ENCODE measurements around the gene FGGY.

FGGY gene

DNA sequence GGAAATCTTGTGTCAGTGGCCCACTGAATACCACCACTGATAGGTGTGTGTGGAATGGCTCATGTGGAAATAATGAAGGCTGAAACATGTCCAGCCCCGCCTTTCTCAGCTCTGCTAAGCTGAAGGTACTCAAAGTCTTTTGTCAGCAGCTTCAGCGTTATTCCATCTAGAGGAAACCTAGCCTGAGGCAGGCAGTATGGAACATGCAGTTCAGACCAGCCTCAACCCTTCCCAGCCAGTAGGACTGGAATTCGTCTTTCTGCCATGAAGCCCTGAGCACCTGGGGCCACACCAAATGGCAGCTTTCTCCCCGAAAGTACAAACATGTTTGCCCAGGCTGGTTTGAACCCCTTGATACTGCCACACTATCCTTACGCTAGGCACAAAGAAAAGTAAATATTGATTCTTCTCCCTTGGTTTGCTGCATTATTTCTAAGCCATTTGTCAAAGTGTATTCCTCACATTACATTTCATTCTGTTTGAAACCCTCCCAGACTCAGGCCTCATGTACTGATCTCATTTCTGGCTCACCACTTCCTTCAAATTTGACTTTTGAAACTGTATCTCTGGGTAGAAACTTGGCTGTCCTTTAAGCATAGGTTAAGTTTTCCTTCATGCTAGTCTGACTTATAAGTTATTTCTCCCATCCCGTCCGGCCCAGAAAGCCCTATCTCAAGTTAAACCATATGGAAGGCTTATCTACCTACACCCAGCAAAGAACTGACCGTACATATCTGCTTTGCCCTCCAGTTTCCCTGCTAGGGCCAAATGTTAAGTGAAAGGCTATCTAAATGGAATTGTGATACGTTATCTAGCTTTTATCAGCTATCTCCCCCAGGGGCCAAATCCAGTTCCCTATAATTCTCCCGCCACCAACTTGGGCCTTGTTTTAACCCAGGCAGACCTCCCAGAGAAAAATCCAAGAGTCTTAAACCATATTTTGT, 472.2 kb downstream of the FGGY start:
- no peak for DNase-seq (ENCODE audit: low read depth, low spot score)
- H3K27ac ChIP-seq: peak overlapping the region; percentile 70

DNA sequence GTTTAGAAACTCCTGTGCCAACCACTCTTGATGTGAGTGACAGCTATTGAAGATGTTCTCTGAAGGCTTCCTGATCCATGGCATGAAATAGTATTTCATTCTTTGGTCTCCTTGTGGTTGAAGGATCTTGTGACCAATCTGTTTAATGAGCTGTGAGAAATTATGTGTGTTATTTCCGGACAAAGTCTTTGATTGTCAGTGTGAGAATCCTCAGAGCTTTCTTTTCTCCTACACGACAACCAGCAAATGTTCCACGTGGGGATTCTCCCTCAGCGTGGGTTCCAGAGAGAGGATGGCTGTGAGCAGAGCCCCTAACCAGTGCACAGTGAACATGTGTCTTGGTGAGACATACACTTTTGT, 472.8 kb downstream of the FGGY start:
- Histone ChIP-seq H3K27ac (peak overlapping the region; percentile 70; the same call in 1 of the 2 replicates), H3K36me3 (ENCODE audit: insufficient read depth, low read length) (no peaks in the 10 kb centered on the region), H3K9ac (ENCODE audit: insufficient read length) (no peak overlapping the region), H3K4me3 (no peak overlapping the region; the same call in 1 of the 2 replicates), H3K9me3 (ENCODE audit: low read depth, low read length) (no peaks in the 10 kb centered on the region)
- no peak for TF ChIP-seq EZH2 (IDR thresholded peaks at IDR 0.05)
- TF ChIP-seq POLR2AphosphoS5 (IDR thresholded peaks at IDR 0.05; ENCODE audit: borderline replicate concordance, low read depth, low read length): 0 out of 2 replicates have a peak, but pooled peaks have one; percentile 20
- TF ChIP-seq FOXP2 (optimal IDR thresholded peaks at IDR 0.05; ENCODE audit: control extremely low read depth, extremely low read length, insufficient read depth): no peak
- no peak for DNase-seq (ENCODE audit: low read depth, low spot score)

More for the DNA sequence above, 472.2 kb downstream of the FGGY start:
- Histone ChIP-seq H3K36me3 (ENCODE audit: insufficient read depth, low read length) (no peaks in the 10 kb centered on the region), H3K9me3 (ENCODE audit: low read depth, low read length) (no peaks in the 10 kb centered on the region), H3K4me3 (no peak overlapping the region; the same call in 1 of the 2 replicates), H3K9ac (ENCODE audit: insufficient read length) (no peak overlapping the region)
- no peak for TF ChIP-seq EZH2 (IDR thresholded peaks at IDR 0.05)
- TF ChIP-seq FOXP2 (optimal IDR thresholded peaks at IDR 0.05; ENCODE audit: control extremely low read depth, extremely low read length, insufficient read depth): no peak
- TF ChIP-seq POLR2AphosphoS5 (IDR thresholded peaks at IDR 0.05; ENCODE audit: borderline replicate concordance, low read depth, low read length): no peak

DNA sequence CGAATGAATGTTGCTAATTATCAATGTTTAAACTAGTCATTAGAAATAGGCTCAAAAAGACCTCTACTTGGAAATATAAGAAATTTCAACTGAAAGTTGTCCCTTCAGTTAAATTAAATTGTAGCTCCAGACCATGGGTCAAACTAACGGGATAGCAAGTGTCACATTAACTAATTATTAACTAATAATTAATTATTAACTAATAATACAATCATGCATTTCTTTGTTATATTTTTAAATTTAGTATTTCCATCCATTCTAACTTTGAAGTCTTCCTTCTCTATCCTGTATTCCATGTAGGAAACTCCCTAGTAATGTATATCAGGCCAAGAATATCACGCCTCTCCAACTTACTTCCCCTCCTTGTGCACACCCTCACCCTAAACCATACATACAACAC, 474.5 kb downstream of the FGGY start:
- H3K9me3 ChIP-seq (ENCODE audit: low read depth, low read length): no peaks in the 10 kb centered on the region
- no peak overlapping the region for H3K9ac ChIP-seq (ENCODE audit: insufficient read length)
- H3K4me3 ChIP-seq: no peak overlapping the region
- no peak overlapping the region for H3K27ac ChIP-seq
- no peaks in the 10 kb centered on the region for H3K36me3 ChIP-seq (ENCODE audit: insufficient read depth, low read length)
- no peak for TF ChIP-seq POLR2AphosphoS5 (IDR thresholded peaks at IDR 0.05; ENCODE audit: borderline replicate concordance, low read depth, low read length)
- TF ChIP-seq FOXP2 (optimal IDR thresholded peaks at IDR 0.05; ENCODE audit: control extremely low read depth, extremely low read length, insufficient read depth): no peak
- no peak for DNase-seq (ENCODE audit: low read depth, low spot score)

DNA sequence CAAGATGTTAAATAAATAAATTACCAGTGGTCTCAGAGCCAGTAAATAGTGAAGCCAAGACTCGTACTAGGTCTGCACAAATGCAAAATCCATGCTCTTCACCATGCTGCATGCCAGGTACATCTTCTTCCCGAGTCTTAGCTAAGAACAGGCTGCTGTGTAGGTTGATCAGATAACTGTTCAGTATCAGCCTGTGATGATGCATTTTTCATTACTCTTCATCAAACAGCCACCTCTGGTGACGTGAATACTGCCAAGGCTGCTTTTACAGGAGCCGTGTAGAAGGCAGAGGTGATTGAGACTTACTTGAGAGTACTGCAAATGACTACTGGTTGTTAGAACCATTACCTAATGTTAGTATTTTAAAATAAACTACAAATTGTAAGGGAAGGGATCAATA, 478.6 kb downstream of the FGGY start:
- no peaks in the 10 kb centered on the region for H3K9me3 ChIP-seq (ENCODE audit: low read depth, low read length)
- no peak overlapping the region for H3K27ac ChIP-seq
- no peak overlapping the region for H3K4me3 ChIP-seq
- H3K9ac ChIP-seq (ENCODE audit: insufficient read length): no peak overlapping the region
- no peaks in the 10 kb centered on the region for H3K36me3 ChIP-seq (ENCODE audit: insufficient read depth, low read length)
- no peak for TF ChIP-seq FOXP2 (optimal IDR thresholded peaks at IDR 0.05; ENCODE audit: control extremely low read depth, extremely low read length, insufficient read depth)
- no peak for TF ChIP-seq POLR2AphosphoS5 (IDR thresholded peaks at IDR 0.05; ENCODE audit: borderline replicate concordance, low read depth, low read length)
- no peak for TF ChIP-seq EZH2 (IDR thresholded peaks at IDR 0.05)
- no peak for DNase-seq (ENCODE audit: low read depth, low spot score)

DNA sequence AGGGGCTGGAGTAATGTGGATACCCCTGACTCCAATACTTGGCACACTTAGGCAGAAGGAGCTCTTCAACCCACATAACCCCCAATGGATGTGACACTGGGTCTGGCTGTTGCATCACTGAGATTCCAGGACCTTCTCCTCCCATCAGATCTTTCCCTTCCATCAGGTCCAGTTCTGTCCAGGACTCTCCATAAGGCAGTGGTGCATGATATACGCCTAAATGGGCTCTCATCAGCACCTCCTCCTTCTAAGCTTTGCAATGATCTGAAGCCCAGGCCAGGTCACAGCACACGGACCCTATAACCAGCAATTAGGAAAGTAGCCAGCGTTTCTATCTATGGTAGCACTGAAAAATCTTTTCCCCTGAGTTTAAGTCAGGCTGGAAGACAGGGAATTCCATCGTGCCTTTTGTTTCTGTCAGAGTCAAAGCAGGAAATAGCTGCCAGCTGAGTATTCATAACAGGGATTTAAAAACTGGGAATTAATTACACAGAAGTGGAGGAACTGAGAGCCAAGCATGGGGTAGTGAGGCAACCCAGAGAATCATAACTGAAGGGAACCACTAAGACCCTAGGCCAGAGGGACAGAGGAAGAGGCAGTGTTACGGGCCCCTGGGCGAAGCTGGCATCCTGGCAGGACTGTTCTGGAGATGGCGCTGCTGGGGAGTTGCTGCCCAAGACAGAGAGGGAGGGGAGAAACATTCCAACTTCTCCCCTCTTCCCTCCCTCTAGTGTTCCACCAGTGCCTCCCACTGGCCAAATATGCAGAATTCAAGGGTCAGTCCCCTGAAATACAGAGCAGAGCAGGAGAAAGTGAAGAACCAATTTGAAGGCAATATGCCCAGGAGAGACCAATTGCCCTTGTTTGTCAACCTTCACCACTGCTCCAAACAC, 480.3 kb downstream of the FGGY start:
- no peaks in the 10 kb centered on the region for H3K36me3 ChIP-seq (ENCODE audit: insufficient read depth, low read length)
- H3K9ac ChIP-seq (ENCODE audit: insufficient read length): no peak overlapping the region
- H3K4me3 ChIP-seq: no peak overlapping the region
- H3K27ac ChIP-seq: no peak overlapping the region
- H3K9me3 ChIP-seq (ENCODE audit: low read depth, low read length): no peaks in the 10 kb centered on the region
- no peak for DNase-seq (ENCODE audit: low read depth, low spot score)
- no peak for TF ChIP-seq FOXP2 (optimal IDR thresholded peaks at IDR 0.05; ENCODE audit: control extremely low read depth, extremely low read length, insufficient read depth)
- no peak for TF ChIP-seq POLR2AphosphoS5 (IDR thresholded peaks at IDR 0.05; ENCODE audit: borderline replicate concordance, low read depth, low read length)
- no peak for TF ChIP-seq EZH2 (IDR thresholded peaks at IDR 0.05)

DNA sequence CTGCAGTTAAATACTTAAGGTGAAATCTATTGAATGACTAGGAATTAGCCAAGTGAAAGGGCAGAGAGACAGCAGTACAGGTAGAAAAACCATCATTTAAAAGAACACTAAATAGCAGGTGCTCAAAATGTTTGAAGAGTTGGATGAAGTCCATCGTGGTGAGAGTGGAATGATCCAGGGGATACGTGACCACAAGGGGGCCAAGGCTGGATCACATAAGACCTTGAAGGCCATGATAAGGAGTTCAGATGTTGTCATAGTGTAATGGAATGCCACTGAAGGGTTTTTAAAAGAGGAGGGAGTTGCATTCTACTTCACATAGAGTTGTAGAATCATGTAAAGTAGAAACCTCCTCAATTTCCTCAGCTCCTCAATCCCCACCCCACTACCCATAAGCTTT, 483.1 kb downstream of the FGGY start:
- Histone ChIP-seq H3K36me3 (ENCODE audit: insufficient read depth, low read length) (no peaks in the 10 kb centered on the region), H3K9ac (ENCODE audit: insufficient read length) (no peak overlapping the region), H3K9me3 (ENCODE audit: low read depth, low read length) (no peaks in the 10 kb centered on the region), H3K27ac (no peak overlapping the region), H3K4me3 (no peak overlapping the region)
- TF ChIP-seq EZH2 (IDR thresholded peaks at IDR 0.05): no peak
- TF ChIP-seq POLR2AphosphoS5 (IDR thresholded peaks at IDR 0.05; ENCODE audit: borderline replicate concordance, low read depth, low read length): no peak
- TF ChIP-seq FOXP2 (optimal IDR thresholded peaks at IDR 0.05; ENCODE audit: control extremely low read depth, extremely low read length, insufficient read depth): no peak
- DNase-seq (ENCODE audit: low read depth, low spot score): no peak

DNA sequence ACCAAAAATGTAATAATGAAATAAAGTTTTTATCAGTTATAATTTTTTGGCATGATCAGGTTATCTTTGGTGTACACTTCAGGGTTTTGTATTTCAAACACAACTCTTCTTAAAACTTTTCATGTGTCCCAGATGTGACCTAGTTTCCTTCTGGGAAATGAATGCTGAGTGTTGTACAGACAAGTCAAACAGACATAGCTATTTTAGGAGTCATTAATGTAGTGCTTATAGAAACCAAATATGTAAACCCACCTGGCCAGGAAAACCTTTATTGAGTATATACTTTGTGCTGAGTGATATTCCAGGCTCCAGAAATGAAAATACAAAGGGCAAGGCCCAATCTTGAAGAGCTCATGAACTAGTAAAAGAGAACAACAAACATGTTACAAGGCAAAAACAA, 491.9 kb downstream of the FGGY start:
- Histone ChIP-seq H3K4me3 (no peak overlapping the region), H3K27ac (no peak overlapping the region), H3K9me3 (ENCODE audit: low read depth, low read length) (peaks cover 9% of the 10 kb centered on the region; the same call in 1 of the 2 replicates), H3K9ac (ENCODE audit: insufficient read length) (no peak overlapping the region), H3K36me3 (ENCODE audit: insufficient read depth, low read length) (no peaks in the 10 kb centered on the region)
- DNase-seq (ENCODE audit: low read depth, low spot score): no peak
- TF ChIP-seq FOXP2 (optimal IDR thresholded peaks at IDR 0.05; ENCODE audit: control extremely low read depth, extremely low read length, insufficient read depth) (no peak), POLR2AphosphoS5 (IDR thresholded peaks at IDR 0.05; ENCODE audit: borderline replicate concordance, low read depth, low read length) (no peak), EZH2 (IDR thresholded peaks at IDR 0.05) (no peak)

DNA sequence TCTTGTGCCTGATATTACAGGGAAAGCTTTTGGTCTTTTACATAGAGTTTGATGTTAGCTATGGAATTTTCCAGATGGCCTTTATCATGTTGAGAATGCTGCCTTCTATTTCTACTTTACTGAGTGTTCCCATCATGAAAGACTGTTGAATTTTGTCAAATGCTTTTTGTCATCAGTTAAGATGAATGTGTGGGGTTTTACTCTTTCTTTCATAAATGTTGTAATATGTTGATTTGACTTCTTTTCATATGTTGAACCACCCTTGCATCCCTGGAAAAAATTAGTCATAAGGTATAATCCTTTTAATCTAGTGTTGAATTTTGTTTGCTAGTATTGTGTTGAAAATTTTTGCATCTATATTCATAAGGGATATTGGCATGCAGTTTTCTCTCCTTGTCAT, 501.7 kb downstream of the FGGY start:
- Histone ChIP-seq H3K4me3 (no peak overlapping the region), H3K9ac (ENCODE audit: insufficient read length) (no peak overlapping the region), H3K36me3 (ENCODE audit: insufficient read depth, low read length) (no peaks in the 10 kb centered on the region), H3K9me3 (ENCODE audit: low read depth, low read length) (no peaks in the 10 kb centered on the region), H3K27ac (no peak overlapping the region)
- no peak for TF ChIP-seq EZH2 (IDR thresholded peaks at IDR 0.05)
- no peak for TF ChIP-seq POLR2AphosphoS5 (IDR thresholded peaks at IDR 0.05; ENCODE audit: borderline replicate concordance, low read depth, low read length)
- DNase-seq (ENCODE audit: low read depth, low spot score): no peak
